HEK293T (cell line): Measurements from ENCODE around the gene PIGR.

Source experiments
- ARNT ChIP-seq: fragments of 450-650 bp; IDR thresholded peaks from 2 replicates; pipeline ENCODE4 v1.6.1; 2017; ENCODE audit warnings: mild to moderate bottlenecking
- BHLHE40 ChIP-seq: fragments of 450-650 bp; IDR thresholded peaks from 2 replicates; pipeline ENCODE4 v1.6.1; 2016; ENCODE audit warnings: mild to moderate bottlenecking, moderate library complexity, borderline replicate concordance
- FOXA1 ChIP-seq: fragments of 450-650 bp; IDR thresholded peaks from 2 replicates; pipeline ENCODE4 v1.6.1; 2016; ENCODE audit warnings: mild to moderate bottlenecking
- FOXM1 ChIP-seq: fragments of 450-650 bp; IDR thresholded peaks from 2 replicates; pipeline ENCODE4 v1.6.1; 2017; ENCODE audit warnings: mild to moderate bottlenecking, borderline replicate concordance
- HDGF ChIP-seq: fragments of 450-650 bp; IDR thresholded peaks from 2 replicates; pipeline ENCODE4 v1.6.1; 2017; ENCODE audit warnings: antibody characterized with exemption, borderline replicate concordance
- LEF1 ChIP-seq: fragments of 450-650 bp; IDR thresholded peaks from 2 replicates; pipeline ENCODE4 v1.6.1; 2017; ENCODE audit warnings: mild to moderate bottlenecking, borderline replicate concordance
- SP1 ChIP-seq: fragments of 450-650 bp; IDR thresholded peaks from 2 replicates; pipeline ENCODE4 v1.6.1; 2017
- TF ChIP-seq, protein P1 (sequence below): fragments of 450-650 bp; IDR thresholded peaks from 2 replicates; pipeline ENCODE4 v1.6.1; 2016

DNA sequence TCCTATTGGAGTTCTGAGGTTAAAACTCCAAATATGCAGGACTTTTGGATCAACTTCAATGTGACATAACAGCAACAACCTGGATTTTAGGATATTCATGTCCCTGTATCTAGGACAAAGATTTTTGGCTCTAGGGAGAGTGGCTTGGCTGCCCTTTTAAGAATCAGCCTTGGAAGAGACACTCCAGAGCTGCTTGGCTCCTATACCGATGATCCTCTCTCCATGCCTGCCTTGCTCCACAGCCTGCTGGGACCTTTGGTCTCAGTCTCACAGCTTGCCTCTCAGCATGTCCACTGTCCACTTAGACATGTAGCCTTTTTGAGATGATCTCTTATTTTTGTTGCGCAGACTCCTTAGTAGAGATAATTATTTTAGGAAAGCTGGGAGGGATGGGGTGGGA is 20.0 kb downstream of the PIGR start:
- TF ChIP-seq ARNT, result no peak
- TF ChIP-seq FOXM1, result no peak
- TF ChIP-seq, protein P1, sequence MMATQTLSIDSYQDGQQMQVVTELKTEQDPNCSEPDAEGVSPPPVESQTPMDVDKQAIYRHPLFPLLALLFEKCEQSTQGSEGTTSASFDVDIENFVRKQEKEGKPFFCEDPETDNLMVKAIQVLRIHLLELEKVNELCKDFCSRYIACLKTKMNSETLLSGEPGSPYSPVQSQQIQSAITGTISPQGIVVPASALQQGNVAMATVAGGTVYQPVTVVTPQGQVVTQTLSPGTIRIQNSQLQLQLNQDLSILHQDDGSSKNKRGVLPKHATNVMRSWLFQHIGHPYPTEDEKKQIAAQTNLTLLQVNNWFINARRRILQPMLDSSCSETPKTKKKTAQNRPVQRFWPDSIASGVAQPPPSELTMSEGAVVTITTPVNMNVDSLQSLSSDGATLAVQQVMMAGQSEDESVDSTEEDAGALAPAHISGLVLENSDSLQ, result no peak
- TF ChIP-seq FOXA1, result no peak
- TF ChIP-seq BHLHE40, result no peak
- no peak for TF ChIP-seq LEF1
- no peak for TF ChIP-seq SP1
- TF ChIP-seq HDGF, result no peak
